HG02571 (cell line): ENCODE data around the gene PCBP2.
"Not testable (repeated sequence)": the region's sequence is repeated elsewhere in the genome, so short reads cannot be mapped to it uniquely, and the experiment has no call there.

Experiments used
- ATAC-seq: cut with Tn5 transposase; IDR thresholded peaks from one replicate; pipeline ENCODE4 v1.9.1; 2021; ENCODE audit warnings: mild to moderate bottlenecking, moderate library complexity; ENCODE audit not compliant: unreplicated experiment

Gene PCBP2

DNA sequence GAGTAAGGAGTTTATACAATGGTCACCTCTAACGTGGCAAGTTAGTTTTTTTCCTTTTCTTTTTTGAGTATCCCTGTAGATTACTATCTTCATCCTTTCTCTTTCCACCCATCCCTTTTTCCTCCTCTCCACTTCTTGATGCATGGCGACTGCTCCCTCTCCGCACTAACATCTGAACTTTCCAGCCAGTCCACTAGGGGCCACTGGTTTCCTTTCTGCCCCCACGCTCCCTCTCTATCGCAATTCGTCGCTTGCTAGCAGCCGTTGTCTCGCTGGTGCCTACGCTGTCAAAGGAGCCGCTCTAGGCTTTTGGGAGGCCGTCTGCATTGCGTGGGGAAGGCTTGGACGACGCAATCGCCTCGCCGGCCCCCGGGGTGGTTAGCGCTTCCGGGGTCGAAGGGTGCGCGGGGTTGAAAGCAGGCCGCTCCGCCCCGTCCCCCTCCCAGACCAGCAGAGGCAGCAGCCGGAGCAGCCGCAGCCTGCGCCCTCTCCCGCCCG, at the start of gene PCBP2:
Gene PCBP2, plus strand, starts transcription at position 442 of the 498 bp plus-strand sequence. CDS start 2,699 bp downstream, outside the sequence.
- ATAC-seq: peak; percentile 94

DNA sequence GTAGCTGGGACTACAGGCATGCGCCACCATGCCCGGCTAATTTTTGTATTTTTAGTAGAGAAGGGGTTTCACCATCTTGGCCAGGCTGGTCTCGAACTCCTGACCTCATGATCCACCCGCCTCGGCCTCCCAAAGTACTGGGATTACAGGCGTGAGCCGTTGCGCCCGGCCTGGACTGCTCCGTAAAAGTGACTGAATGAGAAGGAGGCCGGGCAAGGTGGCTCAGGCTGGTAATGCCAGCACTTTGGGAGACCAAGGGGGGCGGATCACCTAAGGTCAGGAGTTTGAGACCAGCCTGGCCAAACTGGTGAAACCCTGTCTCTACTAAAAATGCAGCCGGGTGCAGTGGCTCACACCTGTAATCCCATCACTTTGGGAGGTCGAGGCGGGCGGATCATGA, 49.6 kb upstream of the PCBP2 start:
- ATAC-seq: not testable (repeated sequence)

DNA sequence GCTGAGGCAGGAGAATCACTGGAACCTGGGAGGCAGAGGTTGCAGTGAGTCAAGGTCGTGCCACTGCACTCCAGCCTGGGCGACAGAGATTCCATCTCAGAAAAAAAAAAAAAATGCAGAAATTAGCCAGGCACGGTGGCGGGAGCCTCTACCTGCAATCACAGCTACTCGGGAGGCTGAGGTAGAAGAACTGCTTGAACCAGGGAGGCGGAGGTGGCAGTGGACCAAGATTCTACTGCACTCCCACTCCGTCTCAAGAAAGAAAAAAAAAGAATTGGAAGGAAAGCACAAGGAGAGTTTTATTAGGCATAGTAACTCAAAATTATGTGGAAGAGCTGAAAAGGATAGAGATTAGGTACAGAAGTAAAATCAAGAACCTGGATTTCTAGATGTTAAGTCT, 49.0 kb upstream of the PCBP2 start:
- no peak for ATAC-seq

DNA sequence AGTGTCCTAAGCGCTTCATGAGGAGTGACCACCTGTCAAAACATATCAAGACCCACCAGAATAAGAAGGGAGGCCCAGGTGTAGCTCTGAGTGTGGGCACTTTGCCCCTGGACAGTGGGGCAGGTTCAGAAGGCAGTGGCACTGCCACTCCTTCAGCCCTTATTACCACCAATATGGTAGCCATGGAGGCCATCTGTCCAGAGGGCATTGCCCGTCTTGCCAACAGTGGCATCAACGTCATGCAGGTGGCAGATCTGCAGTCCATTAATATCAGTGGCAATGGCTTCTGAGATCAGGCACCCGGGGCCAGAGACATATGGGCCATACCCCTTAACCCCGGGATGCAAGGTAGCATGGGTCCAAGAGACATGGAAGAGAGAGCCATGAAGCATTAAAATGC, 41.0 kb upstream of the PCBP2 start:
- ATAC-seq: no peak

DNA sequence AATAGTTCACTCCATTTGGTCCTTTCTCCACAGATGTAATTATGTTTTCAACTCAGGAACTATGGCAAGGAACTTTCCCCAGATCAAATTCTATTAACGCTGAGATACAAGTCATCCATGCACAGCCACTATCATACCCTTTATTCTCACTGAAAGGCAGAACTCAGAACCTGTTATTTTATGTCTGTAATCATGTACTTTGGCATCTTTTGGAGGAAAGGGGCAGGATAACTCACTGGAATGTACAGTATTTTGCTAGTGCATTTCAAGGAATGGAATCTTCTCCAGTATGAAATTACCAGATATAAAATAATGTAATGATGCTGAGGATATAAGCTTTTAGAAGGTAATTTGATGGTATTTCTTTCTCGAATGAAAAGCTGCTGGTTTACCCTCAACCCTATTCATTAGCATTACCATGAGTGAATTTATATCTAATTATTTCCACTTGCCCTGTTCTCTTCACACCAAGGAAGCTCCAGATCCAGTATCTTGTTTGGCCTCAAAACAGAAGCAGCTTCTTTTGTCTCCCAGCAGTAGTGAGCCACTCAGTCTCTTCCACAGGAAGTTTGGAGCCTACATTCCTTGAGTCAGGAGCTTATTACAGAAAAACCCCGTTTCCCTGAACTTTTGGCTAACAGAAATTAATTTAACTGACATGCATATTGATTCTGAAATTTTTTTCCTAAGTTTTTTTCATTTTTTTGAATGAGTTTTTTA, 38.3 kb upstream of the PCBP2 start:
- no peak for ATAC-seq

GRCh38 chr12:53414756-53415417, 37.0 kb upstream of the PCBP2 start:
- ATAC-seq: no peak

DNA sequence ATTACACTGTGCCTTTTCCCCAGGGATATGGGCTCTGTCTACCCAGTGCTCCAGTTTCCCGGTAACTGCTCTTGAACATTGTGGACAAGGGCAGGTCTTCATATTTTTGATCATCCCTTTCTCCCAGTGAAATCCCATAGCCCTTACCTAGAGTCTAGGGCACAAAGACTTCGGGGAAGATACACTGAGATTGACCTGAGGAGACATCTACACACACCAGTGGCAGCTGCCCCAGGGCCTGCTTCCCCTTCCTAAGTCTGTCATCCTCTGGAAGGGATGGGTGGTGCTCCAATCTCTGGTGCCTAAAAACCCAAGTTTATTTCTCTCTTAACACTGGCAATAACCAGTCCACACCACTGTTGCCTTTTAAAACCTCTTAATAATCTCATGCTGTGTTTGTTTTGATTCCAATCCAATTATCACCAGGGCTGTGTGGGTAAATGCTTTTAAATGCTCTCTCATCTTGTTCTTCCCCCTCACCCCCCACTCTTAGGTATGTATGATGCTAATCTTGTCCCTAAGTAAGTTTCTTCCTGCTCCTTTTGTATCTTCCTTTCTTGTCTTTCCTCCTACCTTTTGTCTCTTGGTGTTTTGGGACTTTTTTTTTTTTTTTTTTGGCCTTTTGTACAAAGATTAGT, 36.0 kb upstream of the PCBP2 start:
- not testable (repeated sequence) for ATAC-seq

GRCh38 chr12:53417291-53417816, 34.5 kb upstream of the PCBP2 start:
- not testable (repeated sequence) for ATAC-seq

DNA sequence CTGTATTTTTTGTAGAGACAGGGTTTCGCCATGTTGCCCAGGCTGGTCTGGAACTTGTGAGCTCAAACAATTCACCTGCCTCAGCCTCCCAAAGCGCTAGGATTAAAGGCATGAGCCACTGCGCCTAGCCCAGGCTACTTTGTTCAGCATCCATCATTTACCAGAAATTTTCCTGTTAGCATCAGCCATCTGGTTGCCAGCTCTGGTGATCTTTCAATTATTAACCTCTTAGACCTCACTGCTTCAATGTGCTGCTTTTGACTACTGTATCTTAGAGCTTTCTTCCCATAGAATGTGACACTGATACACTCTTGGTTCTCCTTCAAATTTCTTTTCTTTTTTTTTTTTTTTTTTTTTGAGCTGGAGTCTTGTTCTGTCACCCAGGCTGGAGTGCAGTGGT, 33.7 kb upstream of the PCBP2 start:
- ATAC-seq: no peak

DNA sequence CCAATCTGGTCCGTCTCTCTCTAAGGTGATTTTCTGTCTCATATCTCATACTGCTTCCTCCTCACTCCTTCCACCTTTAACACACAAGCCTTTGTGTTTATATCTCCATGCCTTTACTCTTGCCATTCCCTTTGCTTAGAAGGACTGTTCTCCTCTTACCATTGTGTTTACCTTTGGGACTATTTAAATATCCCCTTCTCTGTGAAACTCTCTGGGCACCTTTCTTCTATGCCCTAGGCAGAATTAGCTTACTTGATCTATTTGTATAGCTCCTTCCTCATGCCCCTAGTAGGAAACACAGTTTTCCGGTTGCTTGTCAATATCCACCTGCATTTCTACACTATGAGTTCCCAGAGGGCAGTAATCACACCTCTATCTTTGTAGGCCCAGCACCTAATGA, 32.1 kb upstream of the PCBP2 start:
- no peak for ATAC-seq

- not testable (repeated sequence) for ATAC-seq
Measured at GRCh38 chr12:53422247-53422646, 29.7 kb upstream of the PCBP2 start.

- no peak for ATAC-seq
Measured at GRCh38 chr12:53423597-53423996, 28.3 kb upstream of the PCBP2 start, which contains the start of gene AMHR2. TSS of gene AMHR2 (plus strand) at chr12:53423855. CDS start at chr12:53423935, 80 bp downstream.

DNA sequence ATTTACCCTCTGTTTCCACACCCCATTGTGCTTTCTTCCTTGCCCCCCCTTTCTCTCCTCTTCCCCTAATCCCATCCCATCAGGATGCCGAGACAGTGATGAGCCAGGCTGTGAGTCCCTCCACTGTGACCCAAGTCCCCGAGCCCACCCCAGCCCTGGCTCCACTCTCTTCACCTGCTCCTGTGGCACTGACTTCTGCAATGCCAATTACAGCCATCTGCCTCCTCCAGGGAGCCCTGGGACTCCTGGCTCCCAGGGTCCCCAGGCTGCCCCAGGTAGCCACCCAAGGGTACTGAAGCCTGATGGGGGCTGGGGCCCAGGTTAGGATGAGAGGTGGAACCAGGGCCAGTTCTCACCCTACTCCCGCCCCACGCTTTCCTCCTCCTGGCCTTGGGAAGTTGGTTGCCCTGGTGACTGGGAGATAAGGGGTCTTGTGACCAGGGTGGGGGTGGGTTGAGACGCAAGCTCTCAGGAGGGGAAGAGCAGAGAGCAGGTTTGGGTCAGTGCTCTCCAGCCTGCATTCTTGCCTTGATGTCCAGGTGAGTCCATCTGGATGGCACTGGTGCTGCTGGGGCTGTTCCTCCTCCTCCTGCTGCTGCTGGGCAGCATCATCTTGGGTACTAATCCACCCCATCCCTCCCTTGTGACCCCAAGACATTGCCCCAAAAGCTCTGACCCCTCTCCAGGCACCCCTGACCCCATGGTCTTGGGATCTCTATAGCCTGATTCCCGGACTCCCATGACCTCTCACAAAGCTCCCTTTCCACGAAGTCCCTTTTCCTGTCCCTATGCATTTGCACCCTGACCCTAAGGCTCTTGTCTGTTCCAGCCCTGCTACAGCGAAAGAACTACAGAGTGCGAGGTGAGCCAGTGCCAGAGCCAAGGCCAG, 27.0 kb upstream of the PCBP2 start:
- ATAC-seq: no peak

GRCh38 chr12:53425515-53426150, 26.3 kb upstream of the PCBP2 start:
- ATAC-seq: no peak

DNA sequence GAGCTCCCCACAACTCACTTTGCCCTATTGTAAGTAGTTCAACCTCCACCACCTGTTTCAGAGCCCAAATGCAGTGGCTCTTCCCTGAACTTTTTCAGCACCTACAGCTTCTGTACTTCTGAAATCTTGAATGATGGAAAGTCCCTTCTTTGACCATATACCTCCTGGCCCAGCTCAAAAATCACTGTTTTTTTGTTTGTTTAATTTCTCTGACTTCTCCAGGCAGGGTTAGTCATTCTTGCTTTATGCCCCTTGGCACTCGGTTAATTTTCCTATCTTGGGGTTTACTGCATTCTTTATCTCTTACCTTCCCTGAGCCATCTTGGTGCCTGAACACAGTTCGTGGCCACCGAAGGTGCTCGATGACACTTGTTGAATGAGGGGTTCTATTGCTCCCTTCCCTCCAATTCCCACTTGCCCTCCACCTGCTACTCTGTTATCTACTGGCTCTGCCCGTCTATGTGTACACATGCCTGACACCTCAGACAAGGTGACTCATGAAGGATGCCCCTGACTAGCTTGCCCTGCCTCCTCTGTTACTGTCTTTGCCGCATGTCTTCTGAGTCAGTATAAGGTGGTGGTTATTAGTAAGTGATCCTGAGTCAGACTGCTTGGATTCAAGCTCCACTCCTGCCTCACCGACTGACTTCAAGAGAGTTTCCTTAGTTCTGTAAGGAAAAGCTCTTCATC, 23.9 kb upstream of the PCBP2 start:
- ATAC-seq: no peak

DNA sequence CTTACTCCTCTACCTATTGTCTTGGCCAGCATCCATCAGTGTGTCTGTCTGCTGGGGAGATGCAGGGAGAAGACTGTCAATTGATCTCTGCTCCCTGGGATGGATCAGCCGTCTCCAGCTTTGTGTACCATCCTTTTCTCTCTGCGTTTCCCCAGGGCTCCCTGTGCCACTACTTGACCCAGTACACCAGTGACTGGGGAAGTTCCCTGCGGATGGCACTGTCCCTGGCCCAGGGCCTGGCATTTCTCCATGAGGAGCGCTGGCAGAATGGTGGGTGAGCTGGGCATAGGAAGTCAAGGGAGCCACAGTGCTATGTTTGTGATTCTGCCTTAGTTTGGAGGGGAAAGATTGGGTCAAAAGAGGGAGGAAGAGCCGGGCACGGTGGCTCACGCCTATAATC, 23.2 kb upstream of the PCBP2 start:
- ATAC-seq: no peak

DNA sequence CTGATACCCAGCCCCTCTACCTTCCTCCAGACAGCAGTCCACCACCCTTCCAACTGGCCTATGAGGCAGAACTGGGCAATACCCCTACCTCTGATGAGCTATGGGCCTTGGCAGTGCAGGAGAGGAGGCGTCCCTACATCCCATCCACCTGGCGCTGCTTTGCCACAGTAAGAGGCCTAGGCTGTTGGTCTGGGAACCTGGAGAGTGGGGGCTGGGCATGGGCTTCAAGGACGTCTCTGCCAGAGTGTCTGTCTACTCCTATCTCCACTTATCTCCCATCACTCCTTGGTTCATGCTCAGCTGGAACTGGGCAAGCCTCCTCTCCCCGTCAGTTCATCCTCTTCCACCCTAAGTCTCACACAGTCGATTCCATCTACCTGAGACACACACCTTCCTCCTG, 21.8 kb upstream of the PCBP2 start:
- no peak for ATAC-seq

GRCh38 chr12:53431187-53431586, 20.7 kb upstream of the PCBP2 start:
- ATAC-seq: no peak

DNA sequence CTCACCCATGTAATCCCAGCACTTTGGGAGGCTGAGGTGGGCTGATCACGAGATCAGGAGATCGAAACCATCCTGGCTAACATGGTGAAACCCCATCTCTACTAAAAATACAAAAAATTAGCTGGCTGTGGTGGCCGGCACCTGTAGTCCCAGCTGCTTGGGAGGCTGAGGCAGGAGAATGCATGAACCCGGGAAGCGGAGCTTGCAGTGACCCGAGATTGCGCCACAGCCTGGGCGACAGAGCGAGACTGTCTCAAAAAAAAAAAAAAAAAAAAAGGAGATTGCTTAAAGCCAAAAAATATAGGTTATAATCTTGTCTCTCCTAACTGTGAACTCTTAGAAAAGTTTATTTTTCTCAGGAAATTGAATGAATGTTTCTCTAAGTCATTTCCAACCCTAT, 16.6 kb upstream of the PCBP2 start:
- ATAC-seq: not testable (repeated sequence)
